GM12873 (cell line): ENCODE measurements around the gene WDPCP.

ENCODE experiments used
- CTCF ChIP-seq: IDR thresholded peaks from 2 replicates; pipeline ENCODE4 v1.5.1; 2012; ENCODE audit warnings: low read depth, mild to moderate bottlenecking, moderate library complexity, low read length, control low read depth; ENCODE audit not compliant: insufficient read depth; ENCODE audit errors: missing control alignments

The WDPCP gene

GRCh38 chr2:63520793-63521192, 67.5 kb downstream of the WDPCP start:
- no peak for TF ChIP-seq CTCF

GRCh38 chr2:63514781-63515180, 73.5 kb downstream of the WDPCP start:
- no peak for TF ChIP-seq CTCF

GRCh38 chr2:63514237-63514716, 74.0 kb downstream of the WDPCP start:
- TF ChIP-seq CTCF: no peak

- no peak for TF ChIP-seq CTCF
These were observed 82.0 kb downstream of the WDPCP start for GRCh38 chr2:63506320-63506719.

- no peak for TF ChIP-seq CTCF
These were observed 84.5 kb downstream of the WDPCP start for GRCh38 chr2:63503818-63504217.

- TF ChIP-seq CTCF: no peak
These were observed 87.9 kb downstream of the WDPCP start for GRCh38 chr2:63500398-63500797.

- TF ChIP-seq CTCF: no peak
These were observed 90.7 kb downstream of the WDPCP start for GRCh38 chr2:63497576-63497975.

GRCh38 chr2:63494968-63495367, 93.3 kb downstream of the WDPCP start:
- no peak for TF ChIP-seq CTCF
